GM19328 (cell line): Measurements from ENCODE around the gene ABCA13.

ENCODE experiments used
- ATAC-seq: cut with Tn5 transposase; IDR thresholded peaks from one replicate; pipeline ENCODE4 v1.9.1; 2021; ENCODE audit warnings: mild to moderate bottlenecking, moderate library complexity; ENCODE audit not compliant: unreplicated experiment

ABCA13 gene

DNA sequence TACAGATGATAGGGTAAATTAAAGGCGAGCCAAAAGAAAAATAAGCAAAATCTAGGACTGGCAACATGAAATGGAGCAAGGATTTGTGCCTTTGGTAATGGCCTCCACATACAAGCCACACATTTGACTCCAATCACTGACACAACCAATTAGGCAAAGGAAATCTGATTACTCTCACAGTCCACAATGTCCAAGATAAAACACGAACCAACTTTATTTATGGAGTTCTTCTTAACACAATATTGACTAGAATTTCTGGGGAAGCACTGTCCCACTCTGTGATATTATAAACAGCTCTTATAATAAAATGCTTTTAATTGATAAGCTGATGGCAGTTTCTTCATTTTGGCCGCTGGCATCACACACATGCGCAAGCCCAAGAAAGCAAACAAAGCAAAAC lies 334.2 kb downstream of the ABCA13 start:
- ATAC-seq, result no peak

DNA sequence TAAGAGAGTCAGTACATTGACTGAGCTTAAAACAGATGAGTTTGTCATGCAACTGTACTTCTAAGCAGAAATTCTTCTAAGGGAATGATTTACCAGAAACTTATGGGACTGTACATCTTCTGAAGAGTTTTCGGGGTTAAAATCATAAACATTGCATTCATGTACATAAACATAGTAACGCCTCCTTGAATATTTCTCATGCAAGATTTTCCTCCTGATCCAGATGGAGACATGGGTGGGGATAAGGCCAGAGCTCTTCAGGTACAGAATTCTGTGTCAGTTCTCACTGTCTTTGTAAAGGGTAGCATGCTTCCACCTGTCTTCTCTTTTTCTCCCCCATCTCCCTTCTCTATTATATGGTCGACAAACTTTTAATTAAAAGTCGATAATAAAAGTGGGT lies 335.3 kb downstream of the ABCA13 start:
- no peak for ATAC-seq

DNA sequence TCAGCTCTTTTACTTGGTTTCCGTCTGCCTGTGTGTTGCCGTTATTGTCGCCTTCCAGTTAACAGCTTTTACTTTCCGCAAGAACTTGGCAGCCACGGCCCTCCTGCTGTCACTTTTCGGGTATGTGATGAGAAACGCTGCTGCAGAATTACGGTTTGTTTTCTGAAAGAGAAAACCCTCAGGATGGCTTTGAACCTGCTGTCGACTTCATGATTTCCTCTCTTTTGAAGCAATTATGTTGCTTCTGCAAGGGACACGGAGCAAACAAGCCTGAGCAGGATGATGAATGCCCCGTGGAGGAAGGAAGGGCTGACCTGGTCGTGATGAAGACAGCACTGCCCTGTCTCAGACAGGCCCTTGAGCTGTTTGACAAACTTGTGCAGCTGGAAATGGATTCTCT lies 339.8 kb downstream of the ABCA13 start:
- no peak for ATAC-seq

DNA sequence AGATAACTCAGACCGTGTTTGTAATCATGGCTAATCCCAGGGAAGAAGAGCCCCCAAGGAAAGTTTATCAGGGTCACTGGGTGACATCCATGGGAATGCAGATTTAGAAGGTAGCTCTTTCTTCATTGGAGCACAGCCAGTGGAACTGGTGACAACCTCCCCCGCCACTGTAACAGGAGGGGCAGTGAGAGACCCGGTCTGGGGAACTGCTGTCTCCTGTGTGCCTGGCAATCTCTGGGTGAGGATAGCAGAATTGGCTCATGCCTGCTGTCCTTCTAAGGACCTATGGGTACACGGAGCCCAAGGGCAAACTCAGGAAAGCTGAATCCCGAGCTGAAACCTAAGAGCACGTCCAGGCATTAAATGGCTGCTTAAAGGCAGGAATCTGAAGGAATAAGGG lies 341.6 kb downstream of the ABCA13 start:
- ATAC-seq, result no peak

DNA sequence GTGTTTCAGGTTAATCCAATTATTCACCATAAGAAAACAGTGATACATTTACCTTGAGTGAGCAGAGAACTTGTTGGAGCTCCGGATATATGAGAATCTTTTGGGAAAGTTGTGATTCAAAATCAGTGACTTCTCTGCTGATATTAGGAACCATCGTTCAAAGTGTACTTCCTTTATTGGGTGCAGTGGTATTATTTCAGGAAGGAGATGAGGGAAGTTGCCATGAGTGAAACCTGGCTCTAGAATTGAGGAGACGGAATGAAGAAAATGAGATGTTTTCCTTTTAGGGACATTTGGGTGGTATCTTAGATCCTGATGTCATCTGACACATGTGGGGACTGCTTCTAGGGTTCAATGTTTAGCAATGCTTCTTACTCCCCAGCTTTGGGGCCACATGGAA lies 343.9 kb downstream of the ABCA13 start:
- ATAC-seq, result no peak

DNA sequence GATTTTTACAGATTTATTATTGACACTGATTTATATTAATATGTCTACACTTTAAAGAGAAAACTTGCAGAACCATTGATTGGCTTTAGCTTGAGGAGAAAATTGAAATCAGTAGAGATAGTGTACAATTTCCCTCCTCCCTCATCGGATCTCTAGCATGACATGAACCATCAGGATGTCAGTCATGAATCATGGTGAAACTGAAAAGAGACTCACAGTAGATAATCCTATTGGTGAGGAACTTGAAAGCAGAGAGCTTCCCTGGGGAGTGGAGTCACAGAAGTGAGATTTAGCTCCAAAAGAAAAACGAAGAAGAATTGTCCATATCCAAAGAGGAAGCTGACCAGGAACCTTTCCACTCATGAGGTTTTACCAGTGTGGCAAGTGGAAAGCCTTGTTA lies 346.8 kb downstream of the ABCA13 start:
- ATAC-seq, result no peak

DNA sequence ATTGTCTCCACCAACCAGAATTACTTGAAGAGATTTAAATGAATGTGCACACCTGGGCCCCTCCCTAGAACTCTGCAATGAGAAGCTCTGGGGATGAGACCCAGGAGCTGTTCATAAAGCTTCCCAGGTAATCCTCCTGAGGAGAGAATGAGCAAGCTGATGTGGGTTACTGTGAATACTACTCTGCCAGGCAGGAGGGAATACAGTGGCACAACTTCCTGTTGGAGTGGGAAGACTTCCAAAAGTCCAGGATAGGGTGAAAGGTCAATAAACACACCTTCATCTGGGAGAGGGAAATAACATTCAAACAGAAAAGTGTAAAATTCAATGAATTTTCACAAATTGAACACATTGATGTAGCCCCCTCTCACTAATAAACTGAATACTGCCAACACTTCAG lies 351.4 kb downstream of the ABCA13 start:
- ATAC-seq, result no peak

DNA sequence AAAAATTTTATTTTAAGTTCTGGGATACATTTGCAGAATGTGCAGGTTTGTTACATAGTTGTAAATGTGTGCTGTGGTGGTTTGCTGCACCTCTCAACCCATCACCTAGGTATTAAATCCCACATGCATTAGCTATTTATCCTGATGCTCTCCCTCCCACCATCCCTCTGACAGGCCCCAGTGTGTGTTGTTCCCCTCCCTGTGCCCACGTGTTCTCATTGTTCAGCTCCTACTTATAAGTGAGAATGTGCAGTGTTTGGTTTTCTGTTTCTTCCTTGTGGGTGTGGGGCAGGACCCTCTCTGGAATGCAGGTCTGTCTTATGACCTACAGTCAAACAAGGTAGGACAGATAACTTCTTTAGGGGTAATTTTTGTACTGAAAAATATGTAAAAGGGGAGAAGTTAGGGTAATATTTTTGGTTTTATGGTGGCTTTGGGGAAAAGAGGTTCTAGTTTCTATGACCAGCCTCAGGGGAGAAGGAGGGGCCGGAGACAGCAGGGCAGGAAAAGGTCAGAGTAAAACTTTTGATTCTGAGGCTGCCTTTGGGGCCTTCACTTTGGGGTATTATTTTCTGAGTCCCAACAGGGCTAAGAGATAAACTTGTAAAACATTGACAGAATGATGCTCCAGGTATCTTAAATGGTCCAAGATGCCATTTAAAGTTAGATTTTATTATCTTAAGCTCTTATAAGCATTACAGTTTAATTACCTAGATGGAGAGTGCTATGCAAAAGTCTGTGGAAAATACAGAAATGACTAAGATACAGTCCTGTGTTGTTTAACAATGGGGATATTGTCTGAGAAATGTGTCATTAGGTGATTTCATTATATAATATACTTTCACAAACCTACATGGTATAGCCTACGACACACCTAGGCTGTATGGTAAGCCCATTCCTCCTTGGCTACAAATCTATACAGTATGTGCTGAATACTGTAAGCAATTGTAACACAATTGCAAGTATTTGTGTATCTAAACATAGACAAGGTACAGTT lies 354.8 kb downstream of the ABCA13 start:
- ATAC-seq, result no peak

DNA sequence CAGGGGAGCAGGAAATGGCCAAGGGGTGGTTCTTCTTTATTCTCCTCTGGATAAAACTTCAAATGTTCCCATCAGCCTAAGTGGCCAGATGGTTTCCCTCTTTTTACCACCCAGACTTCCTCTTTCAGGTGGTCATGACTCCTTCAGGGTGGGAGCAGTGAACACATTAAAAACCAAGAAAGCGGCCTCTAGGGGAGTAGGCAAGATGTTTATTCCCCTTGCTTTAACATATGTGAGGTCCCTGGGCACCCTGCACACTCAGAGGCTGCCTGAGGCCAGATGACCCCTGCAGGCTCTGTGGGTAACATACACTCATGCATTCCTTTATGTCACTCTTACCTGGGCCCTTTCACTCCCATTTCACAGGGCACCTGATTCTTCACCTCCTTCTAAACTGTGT lies 357.4 kb downstream of the ABCA13 start:
- no peak for ATAC-seq

DNA sequence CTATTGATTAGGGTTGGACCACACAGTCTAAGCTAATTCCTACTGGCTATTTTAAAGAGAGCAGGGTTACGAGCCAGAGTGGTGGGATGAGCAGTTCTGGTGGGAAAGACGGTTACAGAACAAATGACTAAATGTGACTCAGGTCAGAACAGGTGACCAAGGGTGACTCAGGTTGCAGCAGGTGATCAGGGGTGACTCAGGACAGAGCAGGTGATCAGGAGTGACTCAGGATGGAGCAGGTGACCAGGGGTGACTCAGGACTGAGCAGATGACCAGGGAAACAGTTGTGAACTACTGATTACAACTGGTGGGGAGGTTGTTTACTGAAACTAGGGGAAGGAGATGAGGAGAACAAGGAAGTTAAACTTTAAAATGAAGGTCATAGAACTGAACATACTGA lies 366.3 kb downstream of the ABCA13 start:
- ATAC-seq, result no peak

DNA sequence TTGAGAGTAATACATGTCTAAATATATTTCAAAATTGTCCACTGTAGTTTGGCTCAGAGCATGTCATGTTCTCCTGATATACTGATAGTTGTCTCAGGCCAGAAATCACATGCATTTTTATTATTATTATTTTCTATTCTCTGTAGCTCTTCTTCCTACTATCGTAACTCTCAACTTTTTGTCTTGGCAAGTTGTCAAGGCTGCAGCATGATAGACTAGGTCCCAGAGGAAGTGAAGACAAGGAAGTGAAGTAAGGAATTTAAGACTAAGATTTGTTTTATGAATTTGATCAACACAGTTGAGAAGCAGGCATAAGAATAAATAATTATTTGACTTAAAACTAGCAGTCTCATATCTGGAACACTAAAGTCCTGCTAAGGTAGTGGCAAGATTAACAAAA lies 369.5 kb downstream of the ABCA13 start:
- no peak for ATAC-seq

DNA sequence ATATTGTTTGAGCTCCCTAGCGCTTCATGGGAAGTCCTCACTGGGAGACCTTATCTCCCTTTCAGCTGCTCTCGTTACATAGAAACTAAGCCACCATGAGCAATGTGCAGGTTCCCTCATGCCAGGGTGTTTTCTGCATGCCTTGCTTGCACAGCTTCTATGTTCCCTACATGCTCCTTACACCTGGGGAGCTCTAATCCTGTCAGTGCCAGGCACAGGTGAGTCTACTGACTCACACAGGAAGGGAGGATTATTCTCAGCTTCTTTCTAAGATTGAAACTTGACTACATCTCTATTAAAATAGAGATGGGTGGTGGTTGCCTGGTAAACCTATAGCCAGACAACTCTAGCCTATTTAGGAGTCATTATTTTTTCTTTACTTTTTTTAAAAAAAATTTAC lies 377.4 kb downstream of the ABCA13 start:
- ATAC-seq, result no peak

DNA sequence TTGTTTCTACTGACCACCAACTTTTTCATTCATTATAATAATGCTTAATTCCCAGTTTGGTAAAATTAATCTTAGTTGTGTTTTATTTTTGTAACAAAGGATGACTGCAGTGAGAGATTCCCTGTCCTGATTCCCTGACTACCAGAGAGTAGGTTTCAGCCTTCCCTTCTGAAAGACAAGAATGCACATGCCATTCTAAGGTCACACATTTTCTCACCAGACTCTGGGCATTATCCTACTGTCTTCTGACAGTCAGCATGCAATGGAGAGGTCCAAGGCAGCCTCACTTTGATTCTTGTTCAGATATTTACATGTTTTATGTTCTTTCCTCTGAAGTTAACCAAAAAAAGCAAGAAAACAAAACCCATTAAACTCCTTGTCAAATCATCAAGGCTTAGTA lies 380.4 kb downstream of the ABCA13 start:
- no peak for ATAC-seq

DNA sequence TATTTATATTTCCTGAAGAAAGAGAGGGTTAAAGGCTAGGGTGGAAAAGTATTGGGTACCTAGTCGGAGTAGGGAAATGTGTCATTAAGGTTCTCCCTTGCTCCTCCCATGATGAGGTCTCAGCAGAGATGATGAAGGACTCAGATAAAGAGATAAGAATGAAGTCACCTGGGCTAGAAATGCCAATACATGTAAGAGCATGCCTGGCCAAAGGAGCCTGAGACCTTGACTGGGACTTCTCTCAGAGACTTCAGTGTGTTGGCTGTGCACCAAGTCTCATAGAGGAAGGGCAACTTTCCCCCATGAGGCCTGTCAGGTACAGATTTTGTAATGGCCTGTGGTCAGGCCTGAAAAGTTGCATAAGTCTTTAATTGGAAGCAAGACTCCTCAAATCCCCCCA lies 392.1 kb downstream of the ABCA13 start:
- ATAC-seq, result no peak

DNA sequence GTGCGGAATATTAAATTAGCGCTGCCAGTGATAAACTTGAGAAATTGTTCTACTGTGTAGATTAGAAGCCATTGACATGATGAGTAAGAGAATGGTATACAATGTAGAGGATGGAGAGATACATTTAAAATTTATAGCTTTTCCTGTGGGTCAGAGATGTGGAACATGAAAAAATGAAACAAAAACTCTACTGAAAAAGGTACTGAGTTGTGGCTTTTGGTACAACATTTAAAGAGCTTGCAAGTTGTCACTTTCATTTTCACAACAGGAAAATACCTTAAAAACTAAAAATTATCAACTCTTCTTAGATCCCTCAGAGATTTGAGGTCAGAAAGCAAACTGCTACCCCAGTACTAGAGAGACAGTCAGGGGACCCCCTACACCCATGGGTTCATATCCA lies 404.3 kb downstream of the ABCA13 start:
- ATAC-seq, result no peak

DNA sequence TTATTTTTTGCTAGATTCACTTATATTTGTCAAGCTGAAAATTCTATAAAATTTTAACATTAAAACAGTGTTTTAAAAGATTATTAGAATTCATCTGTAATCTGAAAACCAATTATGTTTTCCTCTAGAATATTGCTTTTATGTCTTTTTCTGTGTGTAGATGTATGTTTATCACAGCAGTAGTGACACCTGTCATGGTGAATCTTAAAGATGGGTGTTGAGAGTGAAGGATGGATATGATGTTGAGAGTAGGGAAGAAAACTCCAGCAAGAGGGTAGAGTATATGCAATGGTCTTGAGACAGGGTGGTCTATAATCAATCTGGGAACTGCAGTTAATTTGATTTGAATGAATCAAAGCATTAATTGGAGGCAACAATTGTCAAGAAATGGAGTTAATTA lies 416.2 kb downstream of the ABCA13 start:
- ATAC-seq, result no peak

DNA sequence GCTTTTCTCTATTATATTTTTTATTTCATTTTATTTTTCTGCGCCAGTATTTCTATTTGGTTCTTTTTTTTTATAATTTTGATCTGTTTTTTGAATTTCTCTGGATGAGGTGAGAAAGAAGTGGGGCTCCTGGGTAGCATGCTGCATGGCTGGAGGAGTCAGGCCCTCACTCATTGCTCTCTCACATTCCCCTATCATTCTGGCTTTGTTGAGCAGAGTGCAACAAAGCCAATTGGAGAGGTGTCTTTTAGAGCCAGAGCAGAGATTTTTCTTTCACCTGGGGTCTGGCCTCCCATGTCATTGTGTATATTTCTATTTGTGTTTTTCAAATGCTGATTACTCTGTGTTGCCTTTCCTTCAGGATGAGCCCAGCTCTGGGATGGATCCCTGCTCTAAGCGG lies 423.1 kb downstream of the ABCA13 start:
- no peak for ATAC-seq

DNA sequence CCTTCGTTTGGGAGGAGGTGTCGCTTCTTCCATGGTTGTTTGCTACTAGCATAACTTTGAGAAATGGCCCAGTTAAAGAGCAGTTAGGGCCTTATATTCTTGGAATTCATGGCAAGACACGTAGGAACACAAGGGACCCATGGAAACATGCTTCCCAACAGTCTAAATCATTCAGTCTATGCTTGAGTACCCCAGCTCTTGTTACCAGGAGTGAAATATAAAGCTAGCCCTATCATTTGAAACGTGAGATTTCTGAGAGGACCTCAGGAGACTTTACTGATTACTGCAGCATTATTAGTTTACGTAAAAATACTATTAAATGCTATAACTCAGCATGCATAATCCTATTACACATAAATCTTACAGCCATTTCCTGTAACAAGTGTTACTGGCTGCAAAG lies 424.5 kb downstream of the ABCA13 start:
- ATAC-seq, result no peak

DNA sequence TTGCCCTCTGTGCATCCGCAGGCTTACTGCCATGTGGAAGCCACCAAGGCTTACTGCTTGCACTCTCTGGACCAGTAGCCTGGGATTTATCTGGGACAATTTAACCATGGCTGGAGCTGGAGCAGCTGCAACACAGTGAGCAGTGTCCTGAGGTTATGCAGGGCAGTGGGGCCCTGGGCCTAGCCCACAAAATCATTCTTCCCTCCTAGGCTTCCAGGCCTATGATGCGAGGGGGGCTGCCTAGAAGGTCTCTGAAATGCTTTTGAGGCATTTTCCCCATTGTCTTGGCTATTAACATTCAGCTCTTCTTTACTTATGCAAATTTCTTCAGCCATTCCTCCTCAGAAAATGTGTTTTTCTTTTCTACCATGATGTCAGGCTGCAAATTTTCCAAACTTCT lies 439.4 kb downstream of the ABCA13 start:
- no peak for ATAC-seq

DNA sequence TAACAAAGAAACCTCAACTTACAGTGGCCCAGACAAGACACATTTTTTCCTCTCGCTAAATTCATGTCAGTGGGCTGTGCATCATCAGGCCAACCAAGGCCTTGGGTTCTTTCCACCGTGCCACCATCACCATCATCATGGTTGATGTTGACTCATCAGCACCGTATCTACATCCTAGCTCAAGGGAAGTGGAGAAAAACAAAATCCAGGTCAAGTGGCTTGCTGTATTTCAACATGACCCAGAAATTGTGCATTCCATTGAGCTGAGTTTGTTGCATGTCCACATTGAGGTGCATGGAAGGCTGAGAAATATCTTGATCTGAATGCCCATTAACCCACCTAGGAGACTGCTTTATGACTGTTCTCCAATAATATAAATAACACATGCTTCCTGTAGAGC lies 440.7 kb downstream of the ABCA13 start:
- no peak for ATAC-seq

DNA sequence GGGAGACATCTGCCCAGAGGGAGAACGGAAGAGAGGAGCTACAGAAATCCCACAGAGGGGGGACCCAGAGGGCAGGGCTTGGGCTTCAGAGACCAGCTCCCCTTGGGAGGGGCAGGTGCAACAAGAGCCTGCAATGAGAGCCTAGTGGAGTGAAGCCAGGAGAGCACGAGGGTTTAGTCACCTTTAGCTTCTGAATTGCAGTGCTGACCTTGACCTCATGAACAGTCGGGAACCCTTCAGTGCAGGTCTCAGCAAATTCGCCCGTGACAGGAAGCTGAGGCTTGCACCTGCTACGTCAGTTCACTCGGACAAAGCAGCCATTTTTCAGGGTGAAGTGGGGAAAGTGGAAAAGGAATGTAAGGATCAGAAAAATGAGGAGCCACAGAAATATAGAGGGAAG lies 446.2 kb downstream of the ABCA13 start:
- ATAC-seq, result no peak

DNA sequence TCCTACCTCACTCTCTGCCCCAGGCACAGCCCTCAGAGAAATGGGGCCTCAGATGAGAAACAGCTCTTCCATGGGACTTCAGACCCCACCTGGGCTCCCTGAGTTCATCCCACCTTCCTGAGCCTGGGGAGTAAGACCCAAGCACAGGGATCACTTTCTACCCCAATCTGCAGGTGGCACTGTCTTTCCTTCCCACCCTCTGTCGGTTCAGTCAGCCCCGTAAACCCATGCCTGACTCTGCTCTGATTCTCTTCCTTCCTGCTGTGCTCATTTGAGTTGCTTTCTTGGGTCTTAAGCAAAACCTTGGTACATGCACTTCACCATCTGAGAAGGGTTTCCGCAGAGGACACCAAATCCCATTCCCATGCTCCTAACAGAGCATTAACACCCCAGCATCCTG lies 446.7 kb downstream of the ABCA13 start:
- ATAC-seq, result no peak

DNA sequence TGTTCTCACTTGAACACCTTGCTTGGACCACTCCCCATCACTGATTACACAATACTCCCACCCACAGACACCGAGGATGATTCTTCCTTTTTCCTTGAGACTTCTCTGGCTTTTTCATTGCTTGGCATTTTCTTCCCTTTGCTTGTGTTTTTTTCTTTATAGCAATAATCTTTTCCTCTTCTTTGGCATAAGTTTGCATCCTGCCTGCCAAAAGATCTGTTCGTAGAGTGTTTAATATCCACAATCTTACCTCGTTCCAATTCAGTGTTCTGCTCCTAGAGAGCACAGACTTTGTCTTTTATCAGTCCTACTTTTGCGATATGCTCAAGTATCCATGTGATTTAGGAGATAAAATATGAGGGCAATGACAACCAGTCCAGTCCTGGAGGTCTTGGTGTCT lies 449.8 kb downstream of the ABCA13 start:
- ATAC-seq, result no peak
